ENCODE data around the gene GDF15.
"Not testable (repeated sequence)": the region's sequence is repeated elsewhere in the genome, so short reads cannot be mapped to it uniquely, and the experiment has no call there.

The GDF15 gene

DNA sequence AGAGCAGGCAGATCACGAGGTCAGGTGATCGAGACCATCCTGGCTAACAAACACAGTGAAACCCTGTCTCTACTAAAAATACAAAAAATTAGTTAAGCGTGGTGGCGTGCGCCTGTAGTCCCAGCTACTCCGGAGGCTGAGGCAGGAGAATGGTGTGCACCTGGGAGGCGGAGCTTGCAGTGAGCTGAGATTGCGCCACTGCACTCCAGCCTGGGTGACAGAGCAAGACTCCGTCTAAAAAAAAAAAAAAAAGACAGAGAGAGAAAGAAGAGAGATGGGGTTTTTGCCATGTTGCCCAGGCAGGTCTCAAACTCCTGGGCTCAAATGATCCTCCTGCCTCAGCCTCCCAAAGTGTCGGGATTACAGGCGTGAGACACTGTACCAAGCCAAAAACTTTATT is 19.8 kb downstream of the GDF15 start:
- H3K27me3 ChIP-seq (replicated peaks; ENCODE audit: control insufficient read depth, insufficient read depth, low read length, poor library complexity, severe bottlenecking); H3K36me3 ChIP-seq (ENCODE audit: control insufficient read depth, insufficient read depth, low read length); H3K9me3 ChIP-seq (ENCODE audit: control insufficient read depth, low read length); H3K27ac ChIP-seq (ENCODE audit: insufficient read depth, low read length, poor library complexity, severe bottlenecking); DNase-seq; H3K4me3 ChIP-seq (ENCODE audit: insufficient read depth, low read depth, low read length, poor library complexity, severe bottlenecking); H3K4me1 ChIP-seq (ENCODE audit: control insufficient read depth, insufficient read depth, low read length, poor library complexity, severe bottlenecking): not testable (repeated sequence)

DNA sequence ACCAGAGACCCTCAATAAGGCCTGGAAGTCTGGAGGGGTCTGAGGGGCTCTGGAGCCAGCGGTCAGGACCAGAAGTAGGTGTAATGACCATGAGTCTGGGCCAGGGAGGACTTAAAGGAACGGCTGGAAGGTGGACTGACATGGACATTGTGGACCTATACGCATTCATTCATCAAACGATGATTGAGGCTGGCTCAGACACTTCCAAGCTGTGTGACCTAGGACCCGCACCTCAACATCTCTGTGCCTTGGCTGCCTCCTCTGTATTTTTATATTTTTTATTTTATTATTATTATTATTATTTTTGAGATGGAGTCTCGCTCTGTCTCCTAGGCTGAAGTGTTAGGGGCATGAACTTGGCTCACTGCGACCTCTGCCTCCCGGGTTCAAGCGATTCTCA is 20.8 kb downstream of the GDF15 start:
- Histone ChIP-seq H3K27ac (ENCODE audit: insufficient read depth, low read length, poor library complexity, severe bottlenecking) (no peak overlapping the region), H3K36me3 (ENCODE audit: control insufficient read depth, insufficient read depth, low read length) (no peaks in the 10 kb centered on the region), H3K27me3 (replicated peaks; ENCODE audit: control insufficient read depth, insufficient read depth, low read length, poor library complexity, severe bottlenecking) (no peaks in the 10 kb centered on the region), H3K9me3 (ENCODE audit: control insufficient read depth, low read length) (no peaks in the 10 kb centered on the region), H3K4me3 (ENCODE audit: insufficient read depth, low read depth, low read length, poor library complexity, severe bottlenecking) (no peak overlapping the region), H3K4me1 (ENCODE audit: control insufficient read depth, insufficient read depth, low read length, poor library complexity, severe bottlenecking) (no peaks in the 10 kb centered on the region)
- no peak for DNase-seq

- Histone ChIP-seq H3K36me3 (ENCODE audit: control insufficient read depth, insufficient read depth, low read length) (no peaks in the 10 kb centered on the region), H3K27me3 (replicated peaks; ENCODE audit: control insufficient read depth, insufficient read depth, low read length, poor library complexity, severe bottlenecking) (no peaks in the 10 kb centered on the region), H3K4me3 (ENCODE audit: insufficient read depth, low read depth, low read length, poor library complexity, severe bottlenecking) (no peak overlapping the region), H3K27ac (ENCODE audit: insufficient read depth, low read length, poor library complexity, severe bottlenecking) (no peak overlapping the region), H3K9me3 (ENCODE audit: control insufficient read depth, low read length) (no peaks in the 10 kb centered on the region), H3K4me1 (ENCODE audit: control insufficient read depth, insufficient read depth, low read length, poor library complexity, severe bottlenecking) (no peaks in the 10 kb centered on the region)
- DNase-seq: no peak
These were observed 22.1 kb downstream of the GDF15 start for GRCh38 chr19:18408053-18408476.

- peaks cover 35% of the 10 kb centered on the region for H3K4me1 ChIP-seq (ENCODE audit: control insufficient read depth, insufficient read depth, low read length, poor library complexity, severe bottlenecking)
- no peak overlapping the region for H3K27ac ChIP-seq (ENCODE audit: insufficient read depth, low read length, poor library complexity, severe bottlenecking)
- no peak overlapping the region for H3K4me3 ChIP-seq (ENCODE audit: insufficient read depth, low read depth, low read length, poor library complexity, severe bottlenecking)
- no peaks in the 10 kb centered on the region for H3K9me3 ChIP-seq (ENCODE audit: control insufficient read depth, low read length)
- H3K36me3 ChIP-seq (ENCODE audit: control insufficient read depth, insufficient read depth, low read length): no peaks in the 10 kb centered on the region
- no peak for DNase-seq
- no peaks in the 10 kb centered on the region for H3K27me3 ChIP-seq (replicated peaks; ENCODE audit: control insufficient read depth, insufficient read depth, low read length, poor library complexity, severe bottlenecking)
These were observed 26.8 kb downstream of the GDF15 start for GRCh38 chr19:18412610-18413239.

DNA sequence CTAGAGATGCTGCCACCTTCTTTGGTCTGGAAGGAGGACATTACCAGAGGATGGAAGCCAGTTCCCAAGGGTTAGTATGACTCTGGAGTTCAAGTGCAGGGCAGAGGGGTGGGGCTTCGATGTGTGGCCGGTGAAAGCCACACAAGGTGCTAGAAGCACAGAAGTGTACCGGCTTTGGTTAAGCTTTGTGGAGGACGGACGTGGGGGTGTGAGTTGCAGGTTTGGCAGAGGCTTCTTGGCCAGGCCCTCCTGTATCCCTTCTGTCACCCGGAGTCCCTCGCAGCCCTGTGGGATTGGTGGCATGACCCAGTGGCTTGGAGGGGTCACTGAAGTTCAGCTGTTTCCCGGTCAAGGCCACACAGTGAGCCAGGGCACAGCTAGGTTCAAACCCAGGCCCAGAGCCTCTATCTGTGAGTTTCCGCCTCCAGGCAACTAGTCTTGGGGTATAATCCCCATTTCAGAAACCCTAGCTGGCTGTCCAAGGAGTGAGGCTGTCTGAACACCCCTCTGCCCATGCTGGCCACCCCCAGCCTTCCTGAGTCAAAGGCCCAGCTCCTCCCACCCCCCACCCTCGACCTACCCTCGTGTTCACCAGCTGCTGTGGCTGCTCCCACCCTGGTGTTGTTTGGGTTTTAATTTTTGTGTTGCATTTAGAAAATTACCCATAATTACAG is 28.7 kb downstream of the GDF15 start:
- Histone ChIP-seq H3K27me3 (replicated peaks; ENCODE audit: control insufficient read depth, insufficient read depth, low read length, poor library complexity, severe bottlenecking) (no peaks in the 10 kb centered on the region), H3K9me3 (ENCODE audit: control insufficient read depth, low read length) (no peaks in the 10 kb centered on the region), H3K36me3 (ENCODE audit: control insufficient read depth, insufficient read depth, low read length) (no peaks in the 10 kb centered on the region), H3K4me3 (ENCODE audit: insufficient read depth, low read depth, low read length, poor library complexity, severe bottlenecking) (no peak overlapping the region), H3K27ac (ENCODE audit: insufficient read depth, low read length, poor library complexity, severe bottlenecking) (no peak overlapping the region), H3K4me1 (ENCODE audit: control insufficient read depth, insufficient read depth, low read length, poor library complexity, severe bottlenecking) (peaks cover 48% of the 10 kb centered on the region)
- DNase-seq: no peak

DNA sequence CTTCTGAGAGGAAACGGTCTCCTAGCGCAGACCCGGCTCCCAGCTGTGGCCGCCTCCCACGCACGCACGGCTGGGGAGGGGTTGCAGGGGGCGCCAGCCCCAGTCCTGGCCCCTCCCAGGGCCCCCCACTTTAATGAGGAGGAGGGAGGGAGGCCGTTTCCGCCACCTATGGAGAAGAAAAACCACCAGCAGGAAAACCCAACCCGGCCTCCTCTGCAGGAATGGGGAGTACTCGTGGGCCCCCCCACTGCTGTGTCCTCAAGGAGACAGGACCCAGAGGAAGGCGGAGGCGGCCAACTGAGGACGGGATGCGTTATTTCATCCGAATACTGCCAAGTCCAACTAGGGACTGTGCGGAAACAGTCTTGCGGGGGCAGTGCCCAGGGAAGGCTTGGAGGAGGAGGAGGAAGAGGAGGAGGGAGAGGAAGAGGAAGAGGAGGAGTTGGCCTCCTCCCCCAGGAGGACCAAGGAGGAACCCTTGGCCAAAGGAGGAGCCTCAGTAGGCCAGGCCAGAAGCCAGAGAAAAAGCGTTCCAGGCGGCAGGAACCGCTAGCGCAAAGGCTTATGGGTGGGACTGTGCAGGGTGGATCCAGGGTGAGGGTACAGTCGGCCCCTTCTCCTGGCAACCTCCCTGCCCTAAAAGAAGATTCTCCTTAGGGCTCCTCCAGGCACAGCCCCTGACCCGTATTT is 29.4 kb downstream of the GDF15 start:
- Histone ChIP-seq H3K4me1 (ENCODE audit: control insufficient read depth, insufficient read depth, low read length, poor library complexity, severe bottlenecking) (peaks cover 53% of the 10 kb centered on the region), H3K4me3 (ENCODE audit: insufficient read depth, low read depth, low read length, poor library complexity, severe bottlenecking) (no peak overlapping the region), H3K27me3 (replicated peaks; ENCODE audit: control insufficient read depth, insufficient read depth, low read length, poor library complexity, severe bottlenecking) (no peaks in the 10 kb centered on the region), H3K36me3 (ENCODE audit: control insufficient read depth, insufficient read depth, low read length) (no peaks in the 10 kb centered on the region), H3K9me3 (ENCODE audit: control insufficient read depth, low read length) (no peaks in the 10 kb centered on the region), H3K27ac (ENCODE audit: insufficient read depth, low read length, poor library complexity, severe bottlenecking) (peak overlapping the region; percentile 9)
- DNase-seq: no peak

DNA sequence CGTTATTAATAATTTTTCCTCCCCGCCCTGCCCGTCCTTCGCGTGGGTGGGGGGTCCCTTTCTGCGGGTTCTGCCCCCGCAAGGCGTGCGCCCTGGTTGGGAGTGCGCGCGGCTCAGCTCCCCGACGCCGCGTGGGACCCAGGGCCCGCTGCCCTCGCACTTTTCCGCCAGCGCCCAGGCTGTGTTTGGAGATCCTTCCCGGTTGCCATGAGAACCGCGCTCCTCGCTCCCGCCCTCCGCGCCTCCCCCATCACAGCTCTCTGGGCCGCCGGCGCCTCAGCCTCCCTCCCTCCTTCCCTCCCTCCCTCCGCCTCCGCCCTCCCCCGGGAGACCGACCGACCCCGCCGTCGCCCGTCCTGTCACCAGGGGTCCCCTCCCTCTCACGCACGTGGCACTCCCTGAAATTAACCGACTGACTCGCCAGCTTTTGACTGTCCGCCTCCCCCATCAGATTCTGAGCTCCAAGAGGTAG is 30.9 kb downstream of the GDF15 start:
- no peaks in the 10 kb centered on the region for H3K36me3 ChIP-seq (ENCODE audit: control insufficient read depth, insufficient read depth, low read length)
- no peaks in the 10 kb centered on the region for H3K9me3 ChIP-seq (ENCODE audit: control insufficient read depth, low read length)
- H3K27me3 ChIP-seq (replicated peaks; ENCODE audit: control insufficient read depth, insufficient read depth, low read length, poor library complexity, severe bottlenecking): no peaks in the 10 kb centered on the region
- H3K4me1 ChIP-seq (ENCODE audit: control insufficient read depth, insufficient read depth, low read length, poor library complexity, severe bottlenecking): peaks cover 68% of the 10 kb centered on the region
- H3K27ac ChIP-seq (ENCODE audit: insufficient read depth, low read length, poor library complexity, severe bottlenecking): peak overlapping the region; percentile 48
- DNase-seq: peak; percentile 67 to 71 (median 70)
- H3K4me3 ChIP-seq (ENCODE audit: insufficient read depth, low read depth, low read length, poor library complexity, severe bottlenecking): peak overlapping the region; percentile 39

DNA sequence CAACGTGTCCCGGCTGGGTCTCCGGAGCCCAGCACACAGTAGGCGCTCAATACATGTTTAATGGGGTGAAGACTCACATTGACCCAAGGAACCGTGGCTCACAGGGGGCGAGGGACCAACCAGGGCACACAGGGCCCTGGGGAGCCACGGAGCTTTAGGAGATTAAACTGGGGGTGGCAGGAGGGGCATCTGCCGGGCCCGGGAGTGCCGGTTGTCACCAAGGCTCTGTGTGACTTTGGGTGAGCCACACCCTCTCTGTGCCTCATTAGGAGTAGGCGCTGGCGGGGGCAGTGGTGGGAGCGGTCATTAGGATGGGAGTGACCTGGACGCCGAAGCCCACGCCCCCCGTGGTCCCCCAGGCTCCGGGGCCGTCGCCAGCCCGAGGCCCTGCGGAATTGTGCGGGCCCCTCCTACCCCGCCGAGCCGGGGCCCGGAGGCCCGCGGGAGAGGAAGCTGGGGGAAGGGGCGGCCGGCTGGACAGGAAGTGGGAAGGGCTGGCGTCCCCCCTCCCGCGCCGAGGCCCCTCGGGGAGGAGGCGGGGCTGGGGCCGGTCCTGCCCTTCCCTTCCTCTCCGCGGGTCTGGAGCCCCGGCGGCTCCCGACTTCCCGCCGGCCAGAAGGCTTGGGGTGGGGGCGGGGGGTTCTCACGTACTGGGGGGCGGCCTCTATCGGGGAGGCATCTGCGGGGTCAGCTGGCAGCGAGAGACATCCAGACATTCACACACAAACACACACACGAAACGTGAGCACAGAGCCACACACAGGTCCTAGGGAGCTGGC is 31.5 kb downstream of the GDF15 start:
- H3K9me3 ChIP-seq (ENCODE audit: control insufficient read depth, low read length): no peaks in the 10 kb centered on the region
- no peaks in the 10 kb centered on the region for H3K27me3 ChIP-seq (replicated peaks; ENCODE audit: control insufficient read depth, insufficient read depth, low read length, poor library complexity, severe bottlenecking)
- no peak for DNase-seq
- no peaks in the 10 kb centered on the region for H3K36me3 ChIP-seq (ENCODE audit: control insufficient read depth, insufficient read depth, low read length)
- H3K4me3 ChIP-seq (ENCODE audit: insufficient read depth, low read depth, low read length, poor library complexity, severe bottlenecking): peak overlapping the region; percentile 39
- peak overlapping the region; percentile 39 for H3K27ac ChIP-seq (ENCODE audit: insufficient read depth, low read length, poor library complexity, severe bottlenecking)
- peaks cover 74% of the 10 kb centered on the region for H3K4me1 ChIP-seq (ENCODE audit: control insufficient read depth, insufficient read depth, low read length, poor library complexity, severe bottlenecking)

- H3K9me3 ChIP-seq (ENCODE audit: control insufficient read depth, low read length): no peaks in the 10 kb centered on the region
- peak overlapping the region; percentile 73 for H3K27ac ChIP-seq (ENCODE audit: insufficient read depth, low read length, poor library complexity, severe bottlenecking)
- no peaks in the 10 kb centered on the region for H3K27me3 ChIP-seq (replicated peaks; ENCODE audit: control insufficient read depth, insufficient read depth, low read length, poor library complexity, severe bottlenecking)
- no peak for DNase-seq
- H3K4me1 ChIP-seq (ENCODE audit: control insufficient read depth, insufficient read depth, low read length, poor library complexity, severe bottlenecking): peaks cover 80% of the 10 kb centered on the region
- H3K4me3 ChIP-seq (ENCODE audit: insufficient read depth, low read depth, low read length, poor library complexity, severe bottlenecking): peak overlapping the region; percentile 39
- H3K36me3 ChIP-seq (ENCODE audit: control insufficient read depth, insufficient read depth, low read length): no peaks in the 10 kb centered on the region
These were observed 32.1 kb downstream of the GDF15 start for GRCh38 chr19:18418029-18418482.

Data from effector memory CD4-positive, alpha-beta T cell (primary cell).